IMR-90 (cell line): Measurements from ENCODE around the gene KAZALD1.
A peak's percentile ranks its signal among the peaks of the same experiment; 100 is the strongest.

Source experiments
- BHLHE40 ChIP-seq: fragments of 150-350 bp; IDR thresholded peaks from 2 replicates; pipeline ENCODE4 v1.6.1; 2016; ENCODE audit warnings: mild to moderate bottlenecking, low read depth, low read length
- CEBPB ChIP-seq: IDR thresholded peaks from 2 replicates; pipeline ENCODE4 v1.6.1; 2012; ENCODE audit warnings: low read depth, low read length, improper control_type of control experiment
- CTCF ChIP-seq: conservative IDR thresholded peaks from 2 replicates; pipeline ENCODE4 v1.5.1; 2012; ENCODE audit warnings: mild to moderate bottlenecking, low read depth, low read length, improper control_type of control experiment
- MXI1 ChIP-seq: IDR thresholded peaks from 2 replicates; pipeline ENCODE4 v1.6.1; 2012; ENCODE audit warnings: low read depth, mild to moderate bottlenecking, low read length, moderate library complexity, borderline replicate concordance
- POLR2A ChIP-seq: IDR thresholded peaks from 2 replicates; pipeline ENCODE4 v1.6.1; 2012; ENCODE audit warnings: mild to moderate bottlenecking, low read depth, low read length
- TF ChIP-seq, protein P1 (sequence below): fragments of 150-350 bp; IDR thresholded peaks from 2 replicates; pipeline ENCODE4 v1.6.1; 2017; ENCODE audit warnings: mild to moderate bottlenecking, antibody characterized with exemption, low read length, low read depth

GRCh38 chr10:101095550-101096213, 33.9 kb downstream of the KAZALD1 start:
- TF ChIP-seq, protein P1, sequence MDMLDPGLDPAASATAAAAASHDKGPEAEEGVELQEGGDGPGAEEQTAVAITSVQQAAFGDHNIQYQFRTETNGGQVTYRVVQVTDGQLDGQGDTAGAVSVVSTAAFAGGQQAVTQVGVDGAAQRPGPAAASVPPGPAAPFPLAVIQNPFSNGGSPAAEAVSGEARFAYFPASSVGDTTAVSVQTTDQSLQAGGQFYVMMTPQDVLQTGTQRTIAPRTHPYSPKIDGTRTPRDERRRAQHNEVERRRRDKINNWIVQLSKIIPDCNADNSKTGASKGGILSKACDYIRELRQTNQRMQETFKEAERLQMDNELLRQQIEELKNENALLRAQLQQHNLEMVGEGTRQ: no peak
- TF ChIP-seq CEBPB (no peak), CTCF (peak; percentile 73), MXI1 (no peak), POLR2A (no peak), BHLHE40 (no peak)
